Activated naive CD4-positive, alpha-beta T cell (primary cell): ENCODE results near the gene NHERF1.

ENCODE experiments used
- DNase-seq, 4 experiments: peaks; one replicate each; lab custom pipeline; 2025; lab: John Stamatoyannopoulos, UW

NHERF1 gene

DNA sequence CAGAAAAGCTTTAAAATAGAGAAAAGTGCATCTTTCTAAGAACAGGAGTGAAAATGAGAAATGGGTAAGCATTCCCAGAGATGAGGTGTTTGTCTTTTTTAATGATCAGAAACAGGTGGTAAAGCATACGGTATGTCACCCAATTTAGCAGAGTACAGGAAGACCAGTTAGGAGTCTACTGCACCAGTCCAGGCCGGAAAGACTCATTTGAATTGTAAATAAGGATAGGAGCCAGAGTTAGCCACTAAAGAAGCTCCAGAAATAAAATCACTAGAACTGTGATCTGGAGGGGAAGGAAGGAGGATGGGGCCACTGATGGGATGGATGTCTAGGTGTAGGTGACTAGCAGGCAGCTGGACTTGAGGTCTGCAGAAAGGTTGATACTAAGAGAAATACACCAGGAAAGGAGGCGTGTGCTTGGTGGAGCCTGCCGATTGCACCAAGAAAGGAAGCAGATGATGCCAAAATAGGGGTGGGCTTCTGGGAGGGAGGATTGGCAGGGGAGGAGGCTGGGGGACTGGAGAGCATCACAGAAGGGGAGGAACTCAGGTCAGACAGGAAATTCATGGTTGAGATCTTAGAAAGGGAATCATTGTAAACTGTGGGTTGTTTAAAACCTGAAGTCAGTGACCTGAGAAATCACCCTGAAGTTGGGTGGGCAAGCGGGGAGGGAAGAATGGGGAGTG, 35.8 kb downstream of the NHERF1 start:
- no peak for DNase-seq

DNA sequence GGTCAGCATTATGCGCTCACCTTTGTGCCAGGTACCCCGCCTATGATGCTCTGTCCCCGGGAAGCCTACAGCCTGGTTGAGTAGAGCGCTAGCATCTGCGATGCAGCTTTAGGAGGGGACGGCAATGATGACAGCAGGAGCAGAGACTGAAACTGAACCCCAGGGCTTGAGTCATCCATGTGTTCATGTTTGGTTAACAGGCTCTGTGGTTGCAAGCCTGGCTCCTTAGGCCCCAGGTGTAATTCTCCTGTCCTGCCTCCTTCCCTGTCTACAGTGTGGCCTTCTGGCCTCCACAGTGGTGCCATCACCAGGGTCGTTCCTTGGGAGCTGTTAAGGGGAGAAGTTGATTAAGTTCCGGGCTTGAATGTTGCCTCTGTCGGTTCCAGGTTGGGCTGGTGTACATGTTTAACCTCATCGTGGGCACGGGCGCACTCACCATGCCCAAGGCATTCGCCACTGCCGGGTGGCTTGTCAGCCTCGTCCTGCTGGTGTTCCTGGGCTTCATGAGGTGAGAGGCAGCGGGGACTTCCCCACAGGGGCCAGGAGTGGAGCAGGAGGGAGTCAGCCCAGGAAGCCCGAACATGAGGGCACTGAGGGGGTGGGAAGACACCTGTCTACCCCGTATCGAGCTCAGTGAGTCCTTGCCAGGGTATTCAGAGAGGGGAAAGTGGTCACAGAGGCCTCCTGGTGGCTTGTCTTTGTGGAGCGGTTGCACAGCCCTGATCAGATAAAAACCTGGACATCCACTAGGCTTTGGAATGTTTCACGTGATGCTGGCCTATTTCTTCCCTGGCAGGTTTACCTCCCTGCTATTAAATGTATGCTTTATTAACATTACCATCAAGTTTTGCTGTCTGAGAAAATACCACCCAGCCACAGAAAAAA, 36.9 kb downstream of the NHERF1 start:
- no peak for DNase-seq

DNA sequence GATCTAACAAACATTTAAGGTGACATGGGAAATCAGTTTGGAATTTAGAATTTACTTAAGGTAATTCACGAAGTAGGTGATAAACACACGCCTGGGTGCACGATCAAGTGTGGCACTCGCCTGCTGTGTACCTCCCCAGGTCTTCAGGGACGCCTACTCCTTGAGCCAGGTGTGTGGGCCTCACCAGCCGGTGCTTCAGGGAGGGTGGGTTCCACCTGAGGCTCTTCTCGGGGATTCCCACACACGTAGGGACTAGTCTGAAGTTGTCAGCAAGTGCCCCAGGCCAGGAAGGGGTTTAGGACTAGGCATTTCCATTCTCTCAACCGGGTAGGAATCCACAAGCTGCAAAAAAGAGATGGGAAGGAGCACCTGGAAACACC, 37.5 kb downstream of the NHERF1 start:
- no peak for DNase-seq

DNA sequence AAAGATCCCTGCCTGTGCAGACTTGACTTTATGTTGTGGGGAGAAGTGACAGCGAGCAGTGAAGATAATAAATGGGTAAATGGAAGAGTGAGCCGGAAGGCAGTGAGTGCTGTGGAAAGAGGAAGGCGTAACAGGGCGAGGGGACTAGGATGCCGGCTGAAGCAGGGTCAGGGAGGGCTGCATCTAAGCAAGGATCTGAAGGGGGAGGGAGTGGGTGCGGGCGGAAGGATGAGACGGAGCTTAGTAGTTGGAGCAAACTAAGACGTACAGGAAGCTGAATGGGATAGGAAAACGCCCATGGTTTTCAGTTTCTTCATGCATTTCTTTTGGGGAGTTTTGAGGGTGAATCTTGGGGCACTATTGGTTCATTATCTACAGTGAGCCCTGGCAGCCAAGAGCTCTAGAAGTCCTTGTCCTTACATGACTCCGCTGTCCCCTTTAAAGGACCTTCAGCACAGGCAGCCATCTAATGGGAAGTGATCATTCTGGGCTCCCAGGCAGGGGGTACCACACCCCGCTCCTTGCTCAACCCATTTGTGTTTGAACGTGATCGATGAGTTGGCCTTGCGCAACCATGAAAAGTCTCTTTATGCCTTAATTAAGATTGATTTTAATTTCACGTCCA, 38.1 kb downstream of the NHERF1 start:
- DNase-seq = no peak

DNA sequence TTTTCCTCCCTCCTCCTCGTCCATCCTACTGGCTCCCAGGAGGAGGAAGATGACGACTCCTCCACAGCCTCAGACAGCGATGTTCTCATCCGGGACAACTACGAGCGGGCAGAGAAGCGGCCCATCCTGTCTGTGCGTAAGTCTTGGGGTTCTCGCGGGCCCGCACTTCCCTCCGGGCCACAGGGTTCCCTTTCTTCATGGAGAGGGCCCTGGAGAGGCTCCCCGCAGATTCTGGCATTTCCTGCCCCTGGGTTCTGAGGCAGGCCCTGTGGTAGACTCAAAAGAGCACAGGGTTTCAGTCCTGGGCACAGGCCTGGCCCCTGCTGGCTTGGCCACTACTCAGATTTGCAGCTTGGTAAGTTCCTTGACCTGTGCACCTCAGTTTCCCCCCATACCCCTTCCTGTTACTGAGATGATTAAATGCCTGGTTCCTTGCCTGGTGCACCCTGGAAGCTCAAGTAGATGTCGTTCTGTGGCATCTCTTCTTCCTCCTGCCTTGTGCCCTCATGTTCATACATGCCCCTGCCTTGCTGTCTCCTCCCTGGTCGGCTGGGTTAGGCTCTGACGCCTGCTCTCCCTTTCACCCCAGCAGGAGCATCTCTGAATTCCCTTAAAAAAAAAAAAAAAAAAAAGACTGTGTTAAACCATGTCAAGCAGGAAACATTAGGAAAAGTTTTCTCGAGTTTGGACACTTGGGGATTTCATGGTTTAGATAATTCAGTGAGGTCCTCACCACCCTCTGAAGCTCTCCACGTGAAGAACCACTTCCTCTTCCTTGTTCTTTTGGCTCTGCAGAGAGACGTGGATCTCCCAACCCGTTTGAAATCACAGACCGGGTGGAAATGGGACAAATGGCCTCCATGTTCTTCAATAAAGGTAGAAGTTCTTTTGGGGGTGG, 42.0 kb downstream of the NHERF1 start:
- no peak for DNase-seq

DNA sequence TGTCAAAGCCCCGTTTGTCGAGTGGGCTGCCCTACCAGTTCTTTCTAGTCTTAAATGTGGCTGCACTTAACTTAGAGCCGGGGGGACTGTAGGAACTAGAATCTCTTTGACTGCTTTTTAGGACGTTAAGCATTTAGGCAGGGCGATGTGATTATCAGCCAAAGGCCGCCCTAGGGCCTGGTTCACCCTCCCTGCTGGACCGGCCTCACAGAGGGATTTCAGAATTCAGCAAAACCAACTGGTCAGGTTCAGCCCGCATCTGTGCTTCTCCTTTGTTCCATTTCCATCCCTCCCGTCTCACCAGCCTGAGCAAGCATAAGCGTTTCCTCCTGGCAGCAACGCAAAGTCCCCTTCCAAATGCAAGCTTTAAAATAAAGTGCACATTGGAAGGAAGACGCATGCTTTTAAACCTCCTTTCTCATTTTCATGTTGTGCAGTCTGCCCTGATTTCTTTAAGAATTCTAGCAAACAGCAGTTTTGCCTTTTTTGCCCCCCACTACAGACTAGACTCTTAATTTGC, 44.2 kb downstream of the NHERF1 start:
- DNase-seq = no peak

DNA sequence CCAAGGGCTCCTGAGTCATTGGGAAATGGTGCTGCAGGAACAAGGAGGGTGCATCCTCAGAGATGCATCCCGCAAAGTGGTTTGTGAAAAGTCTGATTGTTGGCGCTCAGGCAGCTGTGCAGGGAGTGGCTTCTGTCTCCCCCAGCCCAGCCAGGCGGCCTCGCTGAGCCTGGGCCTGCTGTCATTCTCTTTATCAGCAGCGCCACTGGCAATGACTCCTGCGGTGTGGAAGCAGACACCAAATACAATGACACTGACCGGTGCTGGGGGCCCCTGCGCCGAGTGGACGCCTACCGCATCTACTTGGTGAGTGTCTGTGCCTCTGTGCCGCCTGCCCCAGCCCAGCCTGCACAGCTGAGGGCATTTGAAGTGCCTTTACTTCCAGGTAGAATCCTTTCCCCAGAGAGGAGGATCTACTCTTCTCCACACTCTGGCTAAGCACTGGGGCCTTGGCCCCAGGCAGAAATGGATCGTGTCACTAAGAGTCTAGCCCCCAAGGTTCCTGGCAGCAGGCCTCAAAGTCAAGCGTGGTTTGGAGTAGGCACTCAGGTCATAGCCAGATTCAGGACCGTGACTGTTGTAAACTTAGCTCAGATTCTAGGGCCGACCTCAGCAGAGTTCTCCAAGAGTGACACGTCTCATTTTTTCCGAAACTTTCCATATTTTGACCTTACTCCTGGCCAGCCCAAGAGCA, 47.0 kb downstream of the NHERF1 start:
- no peak for DNase-seq

DNA sequence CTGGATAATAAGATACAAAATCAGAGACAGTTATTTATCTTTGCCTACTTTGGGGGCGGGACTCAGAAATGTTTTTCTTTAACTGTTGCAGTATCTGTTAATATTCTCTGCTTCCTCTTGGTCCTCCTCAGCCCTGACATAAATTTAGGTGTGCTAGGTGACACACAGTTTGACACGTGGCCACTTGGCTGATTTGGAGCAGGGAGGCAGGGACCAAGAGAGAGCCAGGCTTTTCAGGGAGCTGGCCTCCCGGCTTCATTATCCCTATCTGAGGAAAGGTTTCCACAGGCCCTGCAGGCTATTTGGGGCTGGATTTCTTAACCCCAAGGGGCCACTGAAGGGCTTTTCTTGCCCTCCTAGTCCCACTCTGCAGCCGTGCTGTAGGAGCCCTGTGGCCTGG, 47.8 kb downstream of the NHERF1 start:
- DNase-seq = no peak

DNA sequence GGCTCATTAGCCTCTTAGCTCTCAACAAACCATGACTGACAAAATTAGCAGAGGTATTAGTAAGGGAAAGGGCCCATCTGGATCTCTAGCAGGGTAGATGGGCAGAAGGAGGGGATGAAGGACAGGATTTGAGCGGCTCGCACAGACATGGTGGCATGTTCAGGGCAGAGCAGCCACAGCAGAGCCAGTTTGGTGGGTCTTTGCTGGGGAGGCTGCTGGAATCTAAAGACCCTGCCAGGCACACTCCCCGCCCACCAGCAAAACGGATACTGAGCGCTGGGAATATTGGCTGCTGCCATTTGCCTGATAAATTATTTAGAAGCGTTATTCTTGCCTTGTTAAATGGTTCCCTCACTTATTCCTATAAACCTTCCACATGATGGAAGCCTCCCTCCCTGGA, 48.4 kb downstream of the NHERF1 start:
- DNase-seq = no peak

DNA sequence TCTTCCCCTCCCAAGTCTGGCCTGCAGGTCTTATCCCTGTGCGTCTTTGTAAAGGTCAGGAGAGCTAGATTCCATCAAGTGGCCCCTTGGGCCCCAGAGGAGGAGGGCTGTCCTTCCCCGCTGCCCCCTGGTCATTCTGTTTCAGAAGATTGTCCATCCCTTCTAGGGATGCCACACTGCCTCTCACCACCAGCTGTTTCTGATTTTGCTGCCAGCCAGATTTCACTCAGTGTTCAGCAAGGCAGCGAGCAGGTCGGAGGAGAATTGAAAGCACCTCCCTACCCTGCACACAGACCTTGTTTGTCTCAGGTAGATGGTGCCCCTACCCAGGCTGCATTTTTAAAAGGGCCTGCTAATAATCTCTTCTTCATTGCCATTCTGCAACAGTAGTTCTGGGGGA, 49.4 kb downstream of the NHERF1 start:
- DNase-seq = no peak

DNA sequence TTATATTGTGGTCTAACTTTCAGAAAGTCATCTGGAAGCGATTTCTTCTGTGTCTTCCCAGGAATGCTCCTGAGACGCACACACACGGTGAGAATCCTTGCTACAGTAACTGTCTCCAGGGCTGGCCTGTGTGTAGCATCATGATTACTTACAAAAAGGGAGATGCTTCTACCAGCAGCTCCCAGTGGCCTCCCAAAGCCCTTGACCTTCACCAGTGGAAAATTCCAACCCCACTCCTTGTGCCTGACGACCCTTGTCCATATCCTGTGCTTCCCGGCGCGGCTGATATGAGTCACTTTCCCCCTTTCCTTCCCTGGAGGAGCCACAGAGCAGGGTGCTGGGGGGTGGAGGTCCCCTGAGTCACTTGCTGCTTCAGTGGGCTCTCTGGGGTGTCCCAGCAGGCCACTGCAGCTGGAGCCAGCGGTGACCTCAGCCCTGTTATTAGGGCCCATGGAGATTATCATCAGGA, 49.8 kb downstream of the NHERF1 start:
- no peak for DNase-seq

DNA sequence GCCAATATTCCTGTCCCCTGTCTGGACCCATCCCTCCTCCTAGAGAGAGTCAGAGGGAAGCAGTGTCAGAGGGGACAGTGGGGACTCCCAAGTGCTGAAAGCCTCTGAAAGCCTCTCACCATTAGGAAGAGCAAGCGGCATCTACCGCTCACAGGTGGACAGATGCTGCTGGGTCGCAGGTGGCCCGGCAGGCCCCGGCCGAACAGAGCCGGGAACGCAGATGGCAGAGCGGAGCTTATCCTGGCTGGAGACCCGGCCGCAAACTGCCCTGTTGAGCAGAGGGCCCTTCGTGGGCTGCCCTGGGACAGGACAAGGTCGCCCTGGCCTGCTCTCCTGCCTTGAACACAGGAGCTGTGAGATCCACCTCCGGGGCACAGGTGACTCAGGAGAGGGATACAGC, 50.7 kb downstream of the NHERF1 start:
- no peak for DNase-seq

DNA sequence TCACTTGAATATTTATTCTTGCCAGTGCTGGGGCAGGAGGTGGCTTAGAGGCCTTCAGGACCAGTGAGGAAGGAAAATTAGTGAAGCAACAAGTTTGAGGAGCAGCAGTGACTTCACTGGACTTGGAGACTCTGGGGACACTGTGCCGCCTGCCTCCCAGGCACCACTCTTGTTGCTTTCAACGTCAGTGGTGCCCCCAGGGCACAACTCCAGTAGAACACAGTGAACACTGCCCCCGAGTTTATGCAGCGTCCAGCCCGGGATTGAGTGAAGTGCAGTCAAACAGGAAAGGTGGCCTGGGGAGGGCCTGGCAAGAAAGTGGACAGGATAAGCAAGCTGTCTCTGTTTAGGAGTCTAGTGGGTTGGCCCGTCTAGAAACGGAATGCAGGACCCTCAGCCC, 52.1 kb downstream of the NHERF1 start:
- DNase-seq = no peak

DNA sequence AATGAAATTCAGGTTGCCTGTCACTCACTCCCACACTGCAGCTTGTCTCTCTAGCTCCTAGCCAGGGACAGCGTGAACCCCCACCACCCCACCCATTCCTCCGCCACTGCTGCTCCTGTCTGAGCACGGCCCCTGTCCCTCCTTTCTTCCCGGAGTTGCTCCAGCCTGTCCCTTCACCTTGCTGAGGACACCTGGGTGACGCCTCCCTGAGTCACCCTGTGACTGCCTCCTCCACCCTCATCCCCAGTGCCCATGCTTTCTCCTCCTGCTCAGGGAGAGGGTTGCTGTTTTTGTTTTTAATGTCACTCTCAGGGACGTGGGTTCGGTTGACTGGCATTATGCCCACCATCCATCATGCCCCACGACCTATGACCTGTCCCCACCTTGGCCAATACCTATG, 53.5 kb downstream of the NHERF1 start:
- DNase-seq = no peak

DNA sequence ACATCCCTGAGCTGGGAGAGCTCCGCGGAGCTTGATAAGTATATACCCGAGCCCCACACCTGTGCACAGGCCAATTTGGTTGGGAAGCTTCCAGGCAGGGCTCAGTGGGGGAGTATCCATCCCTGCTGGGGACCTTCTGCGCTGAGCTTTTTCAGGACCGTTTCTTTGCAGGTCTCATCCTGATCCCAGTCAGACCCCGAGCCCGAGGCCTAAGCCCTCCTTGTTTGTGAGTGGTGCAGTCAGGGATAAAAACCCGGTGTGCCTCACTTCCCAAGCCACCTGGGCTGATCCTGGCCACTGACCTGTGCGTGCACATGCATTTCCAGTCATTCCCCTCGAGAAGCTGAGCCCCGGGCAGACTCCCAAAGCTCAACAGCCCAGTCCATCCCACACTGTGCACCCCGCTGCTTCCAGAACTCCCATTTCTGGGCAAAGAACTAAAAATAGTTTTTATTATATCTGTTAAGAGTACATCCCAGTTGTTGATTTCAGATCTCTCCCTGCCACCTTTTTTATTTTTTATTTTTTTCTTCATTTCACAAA, 55.0 kb downstream of the NHERF1 start:
- DNase-seq = no peak

DNA sequence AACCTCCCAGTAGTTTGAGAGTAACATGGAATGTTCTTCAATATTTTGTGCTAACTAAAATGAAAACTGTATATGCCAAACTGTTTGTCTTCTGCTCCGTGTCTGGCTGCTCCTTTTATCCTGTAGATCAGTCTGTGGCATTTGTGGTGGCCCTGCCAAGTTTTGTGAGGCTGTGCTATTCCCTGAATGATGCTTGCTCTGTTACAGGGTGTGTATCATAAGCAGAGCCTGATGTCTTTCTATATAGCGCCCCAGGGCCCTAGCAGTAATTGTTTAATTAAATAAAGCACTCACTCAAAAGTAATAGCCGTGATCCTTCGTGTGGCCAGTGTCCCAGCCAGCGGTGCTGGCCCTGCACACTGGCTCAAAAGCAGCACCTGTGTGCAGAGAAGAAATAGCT, 55.5 kb downstream of the NHERF1 start:
- no peak for DNase-seq

DNA sequence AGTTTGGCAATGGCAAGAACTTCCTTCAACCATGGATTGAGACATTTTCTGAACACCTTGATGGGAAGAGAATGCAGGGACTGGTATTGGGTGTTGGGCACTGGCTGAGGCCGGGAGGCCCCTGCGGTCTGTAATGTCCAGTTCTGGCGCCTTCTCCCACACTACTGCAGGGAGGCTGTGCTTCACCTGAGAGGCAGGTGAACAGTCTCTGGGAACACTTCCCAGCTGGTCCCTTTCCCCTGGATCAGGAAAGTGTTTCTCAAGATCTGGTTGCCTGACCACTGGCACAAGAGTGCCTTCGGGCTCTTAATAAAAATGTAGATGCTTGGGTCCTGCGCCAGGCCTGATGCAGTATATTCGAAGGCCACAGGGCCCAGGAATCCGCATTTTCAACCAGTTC, 56.3 kb downstream of the NHERF1 start:
- no peak for DNase-seq

DNA sequence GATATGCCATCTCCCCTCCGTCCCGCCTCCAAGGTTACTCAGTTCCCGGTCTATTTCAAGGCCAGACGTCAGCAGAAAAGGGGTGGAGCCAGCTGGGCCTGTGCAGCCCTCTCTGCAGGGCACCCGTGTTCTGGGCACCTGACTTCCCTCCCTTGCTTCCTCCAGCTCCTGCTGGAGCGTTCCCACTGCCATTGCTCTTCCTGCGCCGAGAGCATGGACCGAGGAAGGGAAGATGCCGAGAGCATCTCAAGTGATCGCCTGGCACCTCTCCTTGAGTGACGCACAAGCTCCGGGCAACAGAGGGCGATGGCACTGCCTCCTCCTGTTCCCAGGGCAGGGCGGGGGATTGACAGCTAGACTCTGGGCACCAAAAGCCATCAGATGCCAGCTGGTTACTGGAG, 57.2 kb downstream of the NHERF1 start:
- no peak for DNase-seq

DNA sequence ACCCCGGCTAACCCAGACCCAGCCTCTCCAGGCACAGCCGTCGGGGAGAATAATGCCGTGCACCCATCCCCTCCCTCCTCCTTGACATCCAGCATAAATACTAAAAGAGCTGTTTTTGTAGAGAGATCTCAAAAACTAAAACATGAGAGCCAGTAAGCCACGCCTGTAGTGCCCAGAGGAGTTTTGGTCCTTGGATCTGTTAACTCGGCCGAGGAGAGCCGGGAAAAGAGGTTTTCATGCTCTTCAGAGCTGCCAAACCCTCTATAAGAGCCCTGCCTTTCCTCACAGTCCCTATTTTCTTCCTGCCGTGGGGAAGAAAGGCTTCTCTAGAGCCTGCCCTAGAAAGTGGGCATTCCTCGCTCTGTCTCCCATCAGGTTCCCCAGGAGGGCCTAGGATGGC, 57.9 kb downstream of the NHERF1 start:
- DNase-seq = no peak

DNA sequence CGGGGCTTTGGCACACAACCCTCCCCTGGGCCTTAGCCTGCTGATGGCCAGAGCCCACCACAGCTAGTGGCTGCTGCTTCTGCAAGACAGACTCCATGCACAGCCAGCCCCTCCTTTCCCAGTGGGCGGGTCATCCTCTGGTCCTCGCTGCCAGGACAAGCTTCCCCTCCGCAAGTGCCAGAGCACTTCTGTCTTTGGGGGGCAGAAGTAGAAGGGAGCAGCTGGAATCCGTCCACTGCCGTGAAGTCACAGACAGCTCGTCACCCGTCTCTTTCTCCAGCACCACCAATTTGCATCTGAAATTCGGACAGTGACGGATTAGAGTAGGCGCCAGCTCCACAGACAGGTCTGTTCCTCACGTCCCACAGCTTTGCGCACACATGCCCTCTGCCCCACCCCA, 59.0 kb downstream of the NHERF1 start:
- no peak for DNase-seq

DNA sequence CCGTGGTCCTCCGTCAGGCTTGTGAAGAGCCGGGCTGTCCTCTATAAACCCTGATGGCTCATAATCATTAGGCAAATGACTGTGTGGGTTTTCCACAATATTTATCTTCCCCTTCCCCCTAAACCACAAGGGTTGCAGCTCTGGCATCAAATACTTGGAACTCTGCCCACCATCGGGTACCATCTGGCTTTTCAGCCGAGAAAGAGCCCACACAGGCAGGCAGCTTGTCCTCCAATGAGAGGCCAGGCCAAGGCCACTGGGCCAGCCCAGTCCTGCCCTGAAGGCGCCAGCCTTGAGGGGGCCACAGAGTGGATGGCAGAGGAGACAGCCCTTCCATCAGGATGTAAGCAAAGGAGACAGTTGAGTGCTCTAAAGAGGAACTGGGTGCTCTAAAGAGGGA, 59.5 kb downstream of the NHERF1 start:
- DNase-seq = no peak
